ENCODE data around the gene HSPA1L.
"Not testable (repeated sequence)": the region's sequence is repeated elsewhere in the genome, so short reads cannot be mapped to it uniquely, and the experiment has no call there.

Gene HSPA1L

DNA sequence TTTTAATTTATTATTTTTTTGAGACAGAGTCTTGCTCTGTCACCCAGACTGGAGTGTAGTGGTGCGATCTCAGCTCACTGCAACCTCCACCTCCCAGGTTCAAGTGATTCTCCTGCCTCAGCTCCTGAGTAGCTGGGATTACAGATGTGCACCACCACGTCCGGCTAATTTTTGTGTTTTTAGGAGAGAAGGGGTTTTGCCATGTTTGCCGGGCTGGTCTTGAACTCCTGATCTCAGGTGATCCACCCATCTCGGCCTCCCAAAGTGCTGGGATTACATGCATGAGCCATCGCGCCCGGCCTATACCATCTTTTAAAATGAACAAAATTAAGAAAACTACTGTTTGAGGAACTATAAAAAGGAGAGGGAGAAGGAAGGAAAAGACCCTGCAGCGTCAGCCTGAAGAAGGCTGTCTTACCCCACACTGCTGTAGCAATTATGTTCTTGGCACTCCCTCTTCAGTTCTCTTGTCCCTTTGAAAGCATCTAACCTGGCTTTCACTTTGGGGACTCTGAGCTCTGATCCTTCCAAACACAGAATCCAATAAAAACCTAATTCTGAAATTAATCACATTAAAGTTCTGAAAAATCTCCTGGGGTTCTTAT is 8.6 kb upstream of the HSPA1L start:
- H3K27me3 ChIP-seq (ENCODE audit: control insufficient read depth in 1 of 2, insufficient read depth in 1 of 2, low read length in 2 of 2); DNase-seq; H2AFZ ChIP-seq (ENCODE audit: low read depth, low read length); H2BK15ac ChIP-seq (ENCODE audit: low read depth, poor library complexity, severe bottlenecking); H3K79me1 ChIP-seq (replicated peaks; ENCODE audit: low read length, poor library complexity, severe bottlenecking); H3K23ac ChIP-seq (ENCODE audit: low read length in 2 of 2); H2BK12ac ChIP-seq (ENCODE audit: low read length in 2 of 2); H3K36me3 ChIP-seq (ENCODE audit: control insufficient read depth in 1 of 2, insufficient read depth in 2 of 2, low read depth in 1 of 2, low read length in 2 of 2); H4K91ac ChIP-seq (ENCODE audit: low read length); H3K9ac ChIP-seq (ENCODE audit: low read length); H3K27ac ChIP-seq (ENCODE audit: low read length, poor library complexity, severe bottlenecking); H3K4ac ChIP-seq (ENCODE audit: low read depth in 1 of 2, low read length in 2 of 2); H3K14ac ChIP-seq (ENCODE audit: low read length in 2 of 2); H2BK120ac ChIP-seq (ENCODE audit: low read depth, low read length); H3K4me3 ChIP-seq (ENCODE audit: insufficient read depth in 1 of 2, low read depth in 1 of 2, low read length in 2 of 2); H3K18ac ChIP-seq (ENCODE audit: low read depth in 1 of 2, low read length in 2 of 2); H4K8ac ChIP-seq (ENCODE audit: low read length); H3K9me3 ChIP-seq (ENCODE audit: control insufficient read depth, low read length); H2BK5ac ChIP-seq (ENCODE audit: low read depth, low read length, poor library complexity, severe bottlenecking); H3K4me2 ChIP-seq (ENCODE audit: low read length, poor library complexity, severe bottlenecking): not testable (repeated sequence)
- Histone ChIP-seq H3K4me1 (ENCODE audit: control insufficient read depth, insufficient read depth, low read depth, low read length) (peaks cover 14% of the 10 kb centered on the region), H2AK5ac (ENCODE audit: low read length, severe bottlenecking) (peak overlapping the region; percentile 53)
- WGBS, result 97% methylated on average over 4 of the region's 9 CpGs

DNA sequence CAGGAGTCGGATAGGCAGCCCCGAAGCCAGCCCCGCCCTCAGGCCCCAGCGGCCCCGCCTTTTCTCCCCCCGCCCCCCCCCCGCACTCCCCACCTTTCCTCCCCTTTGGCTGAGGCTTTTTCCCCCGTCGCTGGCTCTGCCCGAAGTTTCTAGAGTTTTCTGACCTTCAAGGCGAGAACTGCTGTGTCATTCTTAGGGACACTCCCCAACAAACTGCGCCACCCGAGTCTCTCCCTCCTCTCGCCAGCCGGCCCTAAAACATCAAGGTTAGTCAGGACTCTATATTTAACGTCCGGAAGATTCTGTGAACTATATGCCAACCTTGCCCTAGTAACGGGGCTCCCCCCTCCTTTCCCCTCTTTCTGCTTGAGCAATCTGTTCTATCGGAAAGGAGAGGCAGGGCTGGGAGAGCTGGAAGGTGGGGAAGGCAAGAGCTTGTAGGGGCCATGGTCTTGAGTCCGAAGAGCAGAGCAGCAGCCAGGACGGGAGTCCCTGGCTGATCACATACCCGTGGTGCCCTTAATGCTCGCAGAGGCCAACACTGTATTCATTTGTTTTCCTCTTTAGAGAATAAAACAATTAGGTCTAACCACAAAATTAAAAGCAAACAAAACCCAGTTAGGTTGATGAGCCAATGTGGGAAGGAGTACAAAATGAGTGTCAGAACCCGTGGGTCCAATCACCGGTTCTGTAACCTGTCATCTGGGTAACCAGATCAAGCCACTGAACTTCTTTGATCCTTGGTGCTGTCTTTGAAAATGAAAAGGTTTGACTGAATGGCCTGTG is 7.1 kb upstream of the HSPA1L start:
- Histone ChIP-seq H4K91ac (ENCODE audit: low read length) (peak overlapping the region; percentile 70), H3K36me3 (ENCODE audit: control insufficient read depth in 1 of 2, insufficient read depth in 2 of 2, low read depth in 1 of 2, low read length in 2 of 2) (no peaks in the 10 kb centered on the region), H3K4me1 (ENCODE audit: control insufficient read depth, insufficient read depth, low read depth, low read length) (peaks cover 19% of the 10 kb centered on the region), H3K18ac (ENCODE audit: low read depth in 1 of 2, low read length in 2 of 2) (peak overlapping the region; percentile 87 to 92), H3K27me3 (ENCODE audit: control insufficient read depth in 1 of 2, insufficient read depth in 1 of 2, low read length in 2 of 2) (no peaks in the 10 kb centered on the region), H3K79me1 (replicated peaks; ENCODE audit: low read length, poor library complexity, severe bottlenecking) (peaks cover 6% of the 10 kb centered on the region), H3K4me2 (ENCODE audit: low read length, poor library complexity, severe bottlenecking) (peak overlapping the region; percentile 76), H2AK5ac (ENCODE audit: low read length, severe bottlenecking) (peak overlapping the region; percentile 45), H3K9ac (ENCODE audit: low read length) (peak overlapping the region; percentile 97), H4K8ac (ENCODE audit: low read length) (peak overlapping the region; percentile 81), H2BK120ac (ENCODE audit: low read depth, low read length) (peak overlapping the region; percentile 64), H2BK15ac (ENCODE audit: low read depth, poor library complexity, severe bottlenecking) (peak overlapping the region; percentile 65), H3K9me3 (ENCODE audit: control insufficient read depth, low read length) (no peaks in the 10 kb centered on the region), H3K4ac (ENCODE audit: low read depth in 1 of 2, low read length in 2 of 2) (peak overlapping the region; percentile 59 to 95), H2BK12ac (ENCODE audit: low read length in 2 of 2) (peak overlapping the region in 1 of 2 experiments; percentile 55), H2AFZ (ENCODE audit: low read depth, low read length) (no peak overlapping the region), H2BK5ac (ENCODE audit: low read depth, low read length, poor library complexity, severe bottlenecking) (no peak overlapping the region), H3K23ac (ENCODE audit: low read length in 2 of 2) (peak overlapping the region in 1 of 2 experiments; percentile 70), H3K4me3 (ENCODE audit: insufficient read depth in 1 of 2, low read depth in 1 of 2, low read length in 2 of 2) (peak overlapping the region; percentile 58 to 84), H3K14ac (ENCODE audit: low read length in 2 of 2) (peak overlapping the region in 1 of 2 experiments; percentile 68), H3K27ac (ENCODE audit: low read length, poor library complexity, severe bottlenecking) (peak overlapping the region; percentile 86)
- peak; percentile 89 for DNase-seq
- WGBS, result 2% methylated on average over 18 of the region's 25 CpGs

DNA sequence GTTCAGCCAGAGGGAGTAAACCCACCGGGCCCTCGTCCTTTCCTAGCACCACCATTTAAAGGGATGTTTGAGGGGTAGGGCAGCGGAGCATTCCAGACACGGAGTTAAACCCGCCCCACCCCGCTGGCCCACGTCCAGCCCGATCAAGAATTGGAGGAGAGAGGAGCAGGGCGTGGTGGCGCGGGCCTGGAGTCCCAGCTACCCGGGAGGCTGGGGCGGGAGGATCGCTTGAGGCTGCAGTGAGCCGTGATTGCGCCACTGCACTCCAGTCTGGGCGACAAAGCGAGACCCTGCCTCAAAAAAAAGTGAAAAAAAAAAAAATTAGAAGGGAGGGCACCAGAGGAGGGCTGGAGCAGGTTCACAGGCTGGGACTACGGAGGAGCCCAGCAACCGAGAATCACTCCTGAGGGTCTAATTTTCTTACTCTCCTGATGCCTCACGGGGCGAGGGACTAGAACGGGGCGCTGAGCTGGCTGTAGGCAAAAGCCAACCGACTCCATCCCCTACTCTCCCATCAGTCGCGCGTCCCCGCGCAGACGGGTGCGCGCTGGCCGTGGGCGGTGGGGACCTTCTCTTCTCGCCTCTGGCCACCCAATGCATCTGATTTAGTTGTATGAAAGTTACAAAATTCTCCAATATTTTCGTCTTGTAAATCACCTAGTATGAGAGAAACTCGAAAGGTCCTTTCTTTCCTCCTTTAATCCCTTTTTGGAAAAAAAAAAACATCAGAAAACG is 6.4 kb upstream of the HSPA1L start:
- H4K91ac ChIP-seq (ENCODE audit: low read length), result peak overlapping the region; percentile 83
- peaks cover 6% of the 10 kb centered on the region for H3K79me1 ChIP-seq (replicated peaks; ENCODE audit: low read length, poor library complexity, severe bottlenecking)
- no peaks in the 10 kb centered on the region for H3K9me3 ChIP-seq (ENCODE audit: control insufficient read depth, low read length)
- H3K4me1 ChIP-seq (ENCODE audit: control insufficient read depth, insufficient read depth, low read depth, low read length), result peaks cover 18% of the 10 kb centered on the region
- peak overlapping the region in 1 of 2 experiments; percentile 42 for H3K14ac ChIP-seq (ENCODE audit: low read length in 2 of 2)
- H3K4me3 ChIP-seq (ENCODE audit: insufficient read depth in 1 of 2, low read depth in 1 of 2, low read length in 2 of 2), result peak overlapping the region; percentile 62 to 84
- H2BK120ac ChIP-seq (ENCODE audit: low read depth, low read length), result peak overlapping the region; percentile 79
- DNase-seq, result no peak
- H3K27me3 ChIP-seq (ENCODE audit: control insufficient read depth in 1 of 2, insufficient read depth in 1 of 2, low read length in 2 of 2), result no peaks in the 10 kb centered on the region
- H3K18ac ChIP-seq (ENCODE audit: low read depth in 1 of 2, low read length in 2 of 2), result peak overlapping the region; percentile 5 to 90
- peak overlapping the region; percentile 86 for H3K27ac ChIP-seq (ENCODE audit: low read length, poor library complexity, severe bottlenecking)
- H3K9ac ChIP-seq (ENCODE audit: low read length), result peak overlapping the region; percentile 97
- H3K23ac ChIP-seq (ENCODE audit: low read length in 2 of 2), result peak overlapping the region in 1 of 2 experiments; percentile 70
- peak overlapping the region; percentile 99 for H4K8ac ChIP-seq (ENCODE audit: low read length)
- no peak overlapping the region for H2BK5ac ChIP-seq (ENCODE audit: low read depth, low read length, poor library complexity, severe bottlenecking)
- peak overlapping the region; percentile 39 to 74 for H2BK12ac ChIP-seq (ENCODE audit: low read length in 2 of 2)
- no peaks in the 10 kb centered on the region for H3K36me3 ChIP-seq (ENCODE audit: control insufficient read depth in 1 of 2, insufficient read depth in 2 of 2, low read depth in 1 of 2, low read length in 2 of 2)
- H2BK15ac ChIP-seq (ENCODE audit: low read depth, poor library complexity, severe bottlenecking), result peak overlapping the region; percentile 98
- 23% methylated on average over 25 of the region's 39 CpGs for WGBS
- H3K4me2 ChIP-seq (ENCODE audit: low read length, poor library complexity, severe bottlenecking), result peak overlapping the region; percentile 60
- peak overlapping the region; percentile 54 to 75 for H3K4ac ChIP-seq (ENCODE audit: low read depth in 1 of 2, low read length in 2 of 2)
- peak overlapping the region; percentile 98 for H2AK5ac ChIP-seq (ENCODE audit: low read length, severe bottlenecking)
- H2AFZ ChIP-seq (ENCODE audit: low read depth, low read length), result peak overlapping the region; percentile 43

DNA sequence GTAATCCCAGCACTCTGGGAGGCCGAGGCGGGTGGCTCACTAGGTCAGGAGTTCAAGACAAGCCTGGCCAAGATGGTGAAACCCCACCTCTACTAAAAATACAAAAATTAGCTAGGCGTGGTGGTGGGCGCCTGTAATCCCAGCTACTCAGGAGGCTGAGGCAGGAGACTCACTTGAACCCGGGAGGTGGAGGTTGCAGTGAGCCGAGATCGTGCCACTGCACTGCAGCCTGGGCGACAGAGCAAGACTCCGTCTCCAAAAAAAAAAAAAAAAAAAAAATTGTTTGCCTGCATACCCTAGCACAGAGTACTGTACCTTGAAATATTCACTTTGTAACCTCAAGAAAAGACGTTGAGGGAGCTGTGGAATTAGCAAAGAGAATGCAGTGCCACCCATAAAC is 5.3 kb upstream of the HSPA1L start:
- peaks cover 16% of the 10 kb centered on the region for H3K4me1 ChIP-seq (ENCODE audit: control insufficient read depth, insufficient read depth, low read depth, low read length)
- H2BK12ac ChIP-seq (ENCODE audit: low read length in 2 of 2); H3K79me1 ChIP-seq (replicated peaks; ENCODE audit: low read length, poor library complexity, severe bottlenecking); H3K14ac ChIP-seq (ENCODE audit: low read length in 2 of 2); H3K23ac ChIP-seq (ENCODE audit: low read length in 2 of 2); H3K4me3 ChIP-seq (ENCODE audit: insufficient read depth in 1 of 2, low read depth in 1 of 2, low read length in 2 of 2); H2BK5ac ChIP-seq (ENCODE audit: low read depth, low read length, poor library complexity, severe bottlenecking); H3K27me3 ChIP-seq (ENCODE audit: control insufficient read depth in 1 of 2, insufficient read depth in 1 of 2, low read length in 2 of 2); H2BK15ac ChIP-seq (ENCODE audit: low read depth, poor library complexity, severe bottlenecking); DNase-seq; H3K18ac ChIP-seq (ENCODE audit: low read depth in 1 of 2, low read length in 2 of 2); H3K4me2 ChIP-seq (ENCODE audit: low read length, poor library complexity, severe bottlenecking); H4K8ac ChIP-seq (ENCODE audit: low read length); H2AFZ ChIP-seq (ENCODE audit: low read depth, low read length); H4K91ac ChIP-seq (ENCODE audit: low read length); H3K9me3 ChIP-seq (ENCODE audit: control insufficient read depth, low read length); H3K27ac ChIP-seq (ENCODE audit: low read length, poor library complexity, severe bottlenecking); H3K4ac ChIP-seq (ENCODE audit: low read depth in 1 of 2, low read length in 2 of 2); H2BK120ac ChIP-seq (ENCODE audit: low read depth, low read length); H3K36me3 ChIP-seq (ENCODE audit: control insufficient read depth in 1 of 2, insufficient read depth in 2 of 2, low read depth in 1 of 2, low read length in 2 of 2): not testable (repeated sequence)
- peak overlapping the region; percentile 66 for H2AK5ac ChIP-seq (ENCODE audit: low read length, severe bottlenecking)
- 99% methylated on average over 5 of the region's 10 CpGs for WGBS
- peak overlapping the region; percentile 97 for H3K9ac ChIP-seq (ENCODE audit: low read length)

All from mesenchymal stem cell (in vitro differentiated cells and primary cell).